ENCODE measurements around the gene ITGB6.

DNA sequence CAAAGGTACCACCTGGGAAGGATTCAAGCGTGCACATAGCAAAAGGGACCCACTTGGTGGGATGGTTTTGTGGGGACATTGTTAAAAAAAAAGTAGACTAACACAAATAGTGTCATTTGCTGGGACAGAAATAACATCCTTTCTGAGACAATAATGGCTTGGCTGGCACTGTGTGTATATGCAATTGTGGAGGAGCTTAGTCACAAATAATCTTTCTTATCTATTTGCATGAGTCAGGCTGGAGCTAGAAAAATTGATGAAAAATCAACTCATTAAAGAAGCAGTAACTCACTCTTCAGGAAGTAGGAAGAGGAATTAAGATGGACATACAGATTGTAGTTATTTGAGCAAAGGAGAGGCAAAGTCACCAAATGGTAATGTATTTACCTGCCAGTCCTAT is 29.5 kb upstream of the ITGB6 start:
- TF ChIP-seq, protein P1, sequence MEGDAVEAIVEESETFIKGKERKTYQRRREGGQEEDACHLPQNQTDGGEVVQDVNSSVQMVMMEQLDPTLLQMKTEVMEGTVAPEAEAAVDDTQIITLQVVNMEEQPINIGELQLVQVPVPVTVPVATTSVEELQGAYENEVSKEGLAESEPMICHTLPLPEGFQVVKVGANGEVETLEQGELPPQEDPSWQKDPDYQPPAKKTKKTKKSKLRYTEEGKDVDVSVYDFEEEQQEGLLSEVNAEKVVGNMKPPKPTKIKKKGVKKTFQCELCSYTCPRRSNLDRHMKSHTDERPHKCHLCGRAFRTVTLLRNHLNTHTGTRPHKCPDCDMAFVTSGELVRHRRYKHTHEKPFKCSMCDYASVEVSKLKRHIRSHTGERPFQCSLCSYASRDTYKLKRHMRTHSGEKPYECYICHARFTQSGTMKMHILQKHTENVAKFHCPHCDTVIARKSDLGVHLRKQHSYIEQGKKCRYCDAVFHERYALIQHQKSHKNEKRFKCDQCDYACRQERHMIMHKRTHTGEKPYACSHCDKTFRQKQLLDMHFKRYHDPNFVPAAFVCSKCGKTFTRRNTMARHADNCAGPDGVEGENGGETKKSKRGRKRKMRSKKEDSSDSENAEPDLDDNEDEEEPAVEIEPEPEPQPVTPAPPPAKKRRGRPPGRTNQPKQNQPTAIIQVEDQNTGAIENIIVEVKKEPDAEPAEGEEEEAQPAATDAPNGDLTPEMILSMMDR (IDR thresholded peaks at IDR 0.05), result no peak
- no peak for TF ChIP-seq POLR2A (IDR thresholded peaks at IDR 0.05)

All from testis (tissue), 2 donors.